Measurements from ENCODE around the gene ADIPOQ. TPM values are rescaled to one million over a fixed set of nuclear protein-coding genes. Genes with fewer than 3 reads are reported as not detected.

Gene ADIPOQ
- total and polyA plus RNA-seq, 2 of the 13 experiments (the other 11 are each of a cell fraction or from before 2014, with no cell fraction given): not detected

GRCh38 chr3:186806089-186807055 lies 36.1 kb upstream of the ADIPOQ start, which contains the start of gene RFC4 (continued):
- TF ChIP-seq SOX6 (IDR thresholded peaks at IDR 0.05): no peak
- peak; percentile 77 for TF ChIP-seq SOX6 (CRISPR knock-in tag; IDR thresholded peaks at IDR 0.05)
- TF ChIP-seq U2AF1 (optimal IDR thresholded peaks at IDR 0.05; ENCODE audit: low read depth, low read length): peak; percentile 74
- TF ChIP-seq MXD4 (CRISPR knock-in tag; IDR thresholded peaks at IDR 0.05): peak; percentile 48; the same call in 1 of the 2 replicates
- no peak for TF ChIP-seq ZNF691 (CRISPR knock-in tag; IDR thresholded peaks at IDR 0.05; ENCODE audit: borderline replicate concordance, low read depth)
- TF ChIP-seq MZF1 (CRISPR knock-in tag; IDR thresholded peaks at IDR 0.05; ENCODE audit: borderline replicate concordance): no peak
- peak; percentile 92 for TF ChIP-seq ZNF501 (CRISPR knock-in tag; IDR thresholded peaks at IDR 0.05)
- TF ChIP-seq BRF2 (CRISPR knock-in tag; IDR thresholded peaks at IDR 0.05): peak; percentile 76; the same call in 1 of the 2 replicates
- TF ChIP-seq E2F5 (CRISPR knock-in tag; conservative IDR thresholded peaks at IDR 0.05): peak; percentile 99
- TF ChIP-seq CREBL2 (CRISPR knock-in tag; IDR thresholded peaks at IDR 0.05; ENCODE audit: borderline replicate concordance): no peak
- peak; percentile 84; the same call in 1 of the 2 replicates for TF ChIP-seq ZSCAN29 (CRISPR knock-in tag; conservative IDR thresholded peaks at IDR 0.05)
- TF ChIP-seq ZMYM3 (CRISPR knock-in tag; IDR thresholded peaks at IDR 0.05): peak; percentile 53; the same call in 1 of the 2 replicates
- peak; percentile 60; the same call in 1 of the 2 replicates for TF ChIP-seq ARHGAP35 (CRISPR knock-in tag; IDR thresholded peaks at IDR 0.05; ENCODE audit: borderline replicate concordance)
- TF ChIP-seq GTF2F1 (IDR thresholded peaks at IDR 0.05; ENCODE audit: low read length): no peak
- TF ChIP-seq THAP8 (CRISPR knock-in tag; IDR thresholded peaks at IDR 0.05; ENCODE audit: borderline replicate concordance): no peak
- TF ChIP-seq ZNF782 (CRISPR knock-in tag; IDR thresholded peaks at IDR 0.05; ENCODE audit: borderline replicate concordance): no peak
- TF ChIP-seq TFAP4 (IDR thresholded peaks at IDR 0.05; ENCODE audit: borderline replicate concordance, low read depth): no peak
- TF ChIP-seq ZNF441 (CRISPR knock-in tag; IDR thresholded peaks at IDR 0.05; ENCODE audit: borderline replicate concordance): peak; percentile 65; the same call in 1 of the 2 replicates
- peak; percentile 99 for TF ChIP-seq E2F1 (CRISPR knock-in tag; IDR thresholded peaks at IDR 0.05)
